Right atrium auricular region (tissue), 2 donors: ENCODE results near the gene GOLPH3L. TPM values are rescaled to one million over a fixed set of nuclear protein-coding genes. Genes with fewer than 3 reads are reported as not detected.
A peak's percentile ranks its signal among the peaks of the same experiment; 100 is the strongest.
"Not testable (repeated sequence)": the region's sequence is repeated elsewhere in the genome, so short reads cannot be mapped to it uniquely, and the experiment has no call there.

Source experiments
- DNase-seq: peaks from one replicate; pipeline ENCODE4 v3.0.0-alpha.2; 2019; ENCODE audit warnings: low spot score
- H3K27ac ChIP-seq, 2 donors: fragments of 200-600 bp; sonication (generic); 1 replicate in 1 of 2; 2 replicates in 1 of 2; pipeline ENCODE4 v1.5.1; 2016 to 2019
- H3K27me3 ChIP-seq, 2 donors: fragments of 200-600 bp; sonication (generic); one replicate each; pipeline versions ENCODE4 v1.5.1 to v1.6.0; 2017 to 2019
- H3K36me3 ChIP-seq: fragments of 200-600 bp; sonication (generic); one replicate; pipeline ENCODE4 v1.5.1; 2016
- H3K4me1 ChIP-seq, 2 donors: fragments of 200-600 bp; sonication (generic); one replicate each; pipeline versions ENCODE4 v1.5.1 to v1.6.0; 2017 to 2019
- H3K4me3 ChIP-seq, 2 donors: fragments of 200-600 bp; sonication (generic); 1 replicate in 1 of 2; 2 replicates in 1 of 2; pipeline ENCODE4 v1.5.1; 2017 to 2019; ENCODE audit warnings: mild to moderate bottlenecking in 1 of 2, moderate library complexity in 1 of 2
- H3K9me3 ChIP-seq, 2 donors: fragments of 200-600 bp; sonication (generic); one replicate each; pipeline ENCODE4 v1.5.1; 2019
- CTCF ChIP-seq, 2 donors: fragments of 200-600 bp; sonication (generic); IDR thresholded peaks; one replicate each; pipeline ENCODE4 v1.5.1; 2019; ENCODE audit warnings: antibody characterized with exemption in 2 of 2
- total RNA-seq, 2 donors: library from RNA; depleted of rRNA; stranded (reverse); fragments of >200 nt; gene quantifications; one replicate each; pipeline ENCODE4 v1.1.0, GENCODE V29; 2016

The GOLPH3L gene
- total RNA-seq, 2 donors from 2014 or later: 11.3 to 12.7 TPM

- Histone ChIP-seq H3K27ac (no peak overlapping the region), H3K9me3 (no peaks in the 10 kb centered on the region), H3K27me3 (no peaks in the 10 kb centered on the region), H3K36me3 (no peaks in the 10 kb centered on the region), H3K4me1 (no peaks in the 10 kb centered on the region), H3K4me3 (no peak overlapping the region)
- no peak for TF ChIP-seq CTCF (IDR thresholded peaks at IDR 0.05)
- DNase-seq: no peak
Observed at GRCh38 chr1:150718225-150718891, 21.4 kb upstream of the GOLPH3L start.

- not testable (repeated sequence) for H3K36me3 ChIP-seq, H3K4me3 ChIP-seq, H3K27me3 ChIP-seq, DNase-seq, H3K9me3 ChIP-seq, H3K27ac ChIP-seq, H3K4me1 ChIP-seq
Observed at GRCh38 chr1:150709031-150709430, 12.1 kb upstream of the GOLPH3L start.

GRCh38 chr1:150708595-150708994 is 11.6 kb upstream of the GOLPH3L start:
- no peaks in the 10 kb centered on the region for H3K36me3 ChIP-seq
- H3K27me3 ChIP-seq: no peaks in the 10 kb centered on the region
- no peak overlapping the region for H3K4me3 ChIP-seq
- no peaks in the 10 kb centered on the region for H3K9me3 ChIP-seq
- no peak for DNase-seq
- H3K27ac ChIP-seq: no peak overlapping the region
- H3K4me1 ChIP-seq: no peaks in the 10 kb centered on the region
- TF ChIP-seq CTCF (IDR thresholded peaks at IDR 0.05): no peak

- Histone ChIP-seq H3K4me1 (no peaks in the 10 kb centered on the region), H3K36me3 (no peaks in the 10 kb centered on the region), H3K27me3 (no peaks in the 10 kb centered on the region), H3K27ac (no peak overlapping the region), H3K4me3 (no peak overlapping the region), H3K9me3 (no peaks in the 10 kb centered on the region)
- DNase-seq: no peak
- no peak for TF ChIP-seq CTCF (IDR thresholded peaks at IDR 0.05)
Observed at GRCh38 chr1:150706091-150706490, 9.1 kb upstream of the GOLPH3L start.

- Histone ChIP-seq H3K9me3 (no peaks in the 10 kb centered on the region), H3K36me3 (no peaks in the 10 kb centered on the region), H3K4me3 (no peak overlapping the region), H3K27ac (no peak overlapping the region), H3K27me3 (no peaks in the 10 kb centered on the region), H3K4me1 (no peaks in the 10 kb centered on the region)
- no peak for DNase-seq
- no peak for TF ChIP-seq CTCF (IDR thresholded peaks at IDR 0.05)
Observed at GRCh38 chr1:150703427-150703826, 6.5 kb upstream of the GOLPH3L start.

- no peak for DNase-seq
- Histone ChIP-seq H3K27ac (peak overlapping the region; percentile 59 to 61), H3K27me3 (no peaks in the 10 kb centered on the region), H3K4me3 (peak overlapping the region; percentile 69 to 74), H3K9me3 (no peaks in the 10 kb centered on the region), H3K36me3 (peaks cover 11% of the 10 kb centered on the region), H3K4me1 (peaks cover 0 to 15% of the 10 kb centered on the region in 2 donors)
- TF ChIP-seq CTCF (IDR thresholded peaks at IDR 0.05): no peak
Observed at GRCh38 chr1:150696590-150696989, 364 bp downstream of the GOLPH3L start.
